ENCODE measurements around the gene IGF2R.

DNA sequence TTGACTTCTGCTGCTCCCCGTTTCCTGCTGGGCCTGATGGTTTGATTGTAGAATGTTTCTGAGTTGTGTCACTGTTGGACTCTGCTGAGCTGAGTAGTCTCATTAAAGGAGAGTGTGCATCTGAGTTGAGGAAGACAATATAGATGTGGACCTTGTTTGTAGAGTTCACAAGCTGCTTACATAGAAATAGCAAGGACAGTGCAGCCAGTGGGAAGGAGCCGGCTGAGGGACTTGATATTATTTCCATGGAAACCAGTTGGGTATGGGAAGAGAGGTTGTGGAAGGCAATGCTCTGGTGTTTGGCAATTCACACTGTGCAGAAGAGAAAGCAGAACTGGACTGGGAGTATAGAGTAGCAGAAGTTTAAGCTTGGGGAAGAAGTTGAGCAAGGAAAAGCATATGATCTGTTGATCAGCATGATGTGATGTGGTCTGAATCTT is 14.8 kb downstream of the IGF2R start:
- TF ChIP-seq, protein P1, sequence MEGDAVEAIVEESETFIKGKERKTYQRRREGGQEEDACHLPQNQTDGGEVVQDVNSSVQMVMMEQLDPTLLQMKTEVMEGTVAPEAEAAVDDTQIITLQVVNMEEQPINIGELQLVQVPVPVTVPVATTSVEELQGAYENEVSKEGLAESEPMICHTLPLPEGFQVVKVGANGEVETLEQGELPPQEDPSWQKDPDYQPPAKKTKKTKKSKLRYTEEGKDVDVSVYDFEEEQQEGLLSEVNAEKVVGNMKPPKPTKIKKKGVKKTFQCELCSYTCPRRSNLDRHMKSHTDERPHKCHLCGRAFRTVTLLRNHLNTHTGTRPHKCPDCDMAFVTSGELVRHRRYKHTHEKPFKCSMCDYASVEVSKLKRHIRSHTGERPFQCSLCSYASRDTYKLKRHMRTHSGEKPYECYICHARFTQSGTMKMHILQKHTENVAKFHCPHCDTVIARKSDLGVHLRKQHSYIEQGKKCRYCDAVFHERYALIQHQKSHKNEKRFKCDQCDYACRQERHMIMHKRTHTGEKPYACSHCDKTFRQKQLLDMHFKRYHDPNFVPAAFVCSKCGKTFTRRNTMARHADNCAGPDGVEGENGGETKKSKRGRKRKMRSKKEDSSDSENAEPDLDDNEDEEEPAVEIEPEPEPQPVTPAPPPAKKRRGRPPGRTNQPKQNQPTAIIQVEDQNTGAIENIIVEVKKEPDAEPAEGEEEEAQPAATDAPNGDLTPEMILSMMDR (IDR thresholded peaks at IDR 0.05; ENCODE audit: low read depth, low read length) = no peak
- no peak for TF ChIP-seq EZH2phosphoT487 (IDR thresholded peaks at IDR 0.05; ENCODE audit: low read depth)
